Endothelial cell of umbilical vein (primary cell): Measurements from ENCODE around the gene SCAPER. TPM values are rescaled to one million over a fixed set of nuclear protein-coding genes. Genes with fewer than 3 reads are reported as not detected.

ENCODE experiments used
- BruUV-seq: library from RNA; stranded (reverse); fragments of 400-500 nt; replicated peaks from 2 replicates; lab custom pipeline; 2021; lab: Mats Ljungman, UMichigan
- CTCF ChIA-PET: fragments of 300-600, 350-600 bp; sonication (Branson Sonifier 250); formaldehyde crosslinking; loops from one replicate; lab custom pipeline; 2021; ENCODE audit warnings: antibody characterized with exemption, inconsistent platforms; lab: Charles Lee
- POLR2A ChIA-PET: fragments of 300-600, 350-600 bp; sonication (Branson Sonifier 250); formaldehyde crosslinking; loops from one replicate; lab custom pipeline; 2021; ENCODE audit warnings: antibody characterized with exemption, inconsistent platforms; lab: Charles Lee
- DNase-seq: peaks from one replicate; pipeline ENCODE4 v3.0.0-alpha.2; 2011; ENCODE audit warnings: low read depth, low spot score
- FAIRE-seq: peaks from 2 replicates; lab custom pipeline; 2011; peaks lifted over from hg19 to GRCh38; lab: Jason Lieb, UNC
- H2AFZ ChIP-seq: 2 replicates; pipeline ENCODE4 v1.6.0; 2012; ENCODE audit warnings: low read depth, low read length, control low read depth, inconsistent platforms
- H3K27ac ChIP-seq: 2 replicates; pipeline ENCODE4 v1.5.1; 2011; ENCODE audit warnings: low read depth, mild to moderate bottlenecking, control low read depth, low read length, moderate library complexity; ENCODE audit not compliant: insufficient read depth
- H3K27me3 ChIP-seq, 2 experiments: 2 replicates each; pipeline versions ENCODE4 v1.6.0 to v1.6.1; 2011; ENCODE audit warnings: low read length in 2 of 2, mixed read lengths in 1 of 2; ENCODE audit not compliant: control insufficient read depth in 2 of 2, insufficient read depth in 2 of 2
- H3K36me3 ChIP-seq, 2 experiments: 2 replicates in 1 of 2; 3 replicates in 1 of 2; pipeline ENCODE4 v1.5.1; 2011; ENCODE audit warnings: low read length in 2 of 2, mild to moderate bottlenecking in 1 of 2, moderate library complexity in 1 of 2; ENCODE audit not compliant: control insufficient read depth in 2 of 2, insufficient read depth in 2 of 2; ENCODE audit errors: extremely low read depth in 1 of 2
- H3K4me1 ChIP-seq: 3 replicates; pipeline ENCODE4 v1.5.1; 2011; ENCODE audit warnings: mild to moderate bottlenecking, low read length; ENCODE audit not compliant: control insufficient read depth, insufficient read depth; ENCODE audit errors: extremely low read depth
- H3K4me2 ChIP-seq: 2 replicates; pipeline ENCODE4 v1.6.1; 2011; ENCODE audit warnings: low read length, control low read depth, mixed read lengths; ENCODE audit not compliant: insufficient read depth
- H3K4me3 ChIP-seq, 3 experiments: fragments of 200-600 bp in 1 of 3; sonication (generic), shearing (Covaris generic) in 1 of 3; replicated peaks in 1 of 3; 2 replicates each; pipeline ENCODE4 v1.5.1; 2011 to 2016; ENCODE audit warnings: control low read depth in 3 of 3, low read length in 3 of 3, mild to moderate bottlenecking in 2 of 3, inconsistent platforms in 1 of 3, low read depth in 1 of 3, moderate library complexity in 1 of 3; ENCODE audit not compliant: insufficient read depth in 1 of 3
- H3K79me2 ChIP-seq: 2 replicates; pipeline ENCODE4 v1.6.0; 2012; ENCODE audit warnings: low read length, inconsistent platforms; ENCODE audit not compliant: control insufficient read depth, insufficient read depth
- H3K9ac ChIP-seq: replicated peaks from 2 replicates; pipeline ENCODE3; 2011; ENCODE audit warnings: low read length, control low read depth; ENCODE audit not compliant: insufficient read depth; ENCODE audit errors: extremely low read depth
- H3K9me1 ChIP-seq: replicated peaks from 3 replicates; pipeline ENCODE4 v1.6.0; 2011; ENCODE audit warnings: mild to moderate bottlenecking, low read length; ENCODE audit not compliant: control insufficient read depth, insufficient read depth; ENCODE audit errors: extremely low read depth
- H3K9me3 ChIP-seq: replicated peaks from 2 replicates; pipeline ENCODE4 v1.5.1; 2012; ENCODE audit warnings: low read length, inconsistent platforms; ENCODE audit not compliant: control insufficient read depth, insufficient read depth
- H4K20me1 ChIP-seq: replicated peaks from 2 replicates; pipeline ENCODE3; 2011; ENCODE audit warnings: mild to moderate bottlenecking, low read length; ENCODE audit not compliant: control insufficient read depth, insufficient read depth; ENCODE audit errors: extremely low read depth
- EZH2 ChIP-seq: IDR thresholded peaks from 2 replicates; pipeline ENCODE4 v1.6.1; 2012; ENCODE audit warnings: borderline replicate concordance, low read depth, mild to moderate bottlenecking, moderate library complexity, low read length, inconsistent platforms; ENCODE audit not compliant: severe bottlenecking
- FOS ChIP-seq: IDR thresholded peaks from 2 replicates; pipeline ENCODE4 v1.6.1; 2011; ENCODE audit warnings: mild to moderate bottlenecking, low read length, moderate library complexity, borderline replicate concordance; ENCODE audit not compliant: insufficient read depth
- GATA2 ChIP-seq: IDR thresholded peaks from 2 replicates; pipeline ENCODE4 v1.7.0; 2011; ENCODE audit warnings: low read depth, mild to moderate bottlenecking, moderate library complexity, mixed read lengths, low read length; ENCODE audit not compliant: insufficient read length, insufficient read depth
- JUN ChIP-seq: IDR thresholded peaks from 2 replicates; pipeline ENCODE4 v1.6.1; 2011; ENCODE audit warnings: borderline replicate concordance, low read depth; ENCODE audit not compliant: insufficient read length, insufficient read depth
- MYC ChIP-seq: IDR thresholded peaks from one replicate; pipeline ENCODE4 v1.6.1; 2011; ENCODE audit warnings: mild to moderate bottlenecking, low read depth, low read length
- POLR2A ChIP-seq: IDR thresholded peaks from 2 replicates; pipeline ENCODE4 v1.6.1; 2012; ENCODE audit warnings: low read depth, mild to moderate bottlenecking, control low read depth, low read length
- POLR2AphosphoS5 ChIP-seq: IDR thresholded peaks from 2 replicates; pipeline ENCODE4 v1.6.1; 2012; ENCODE audit warnings: low read depth, mild to moderate bottlenecking, control low read depth, low read length, moderate library complexity; ENCODE audit not compliant: insufficient read depth
- dilution Hi-C: fragments of 300-500 bp; cut with MboI; formaldehyde crosslinking; loops from one replicate; pipeline ENCODE4 v1.15.0; 2019; ENCODE audit warnings: low sequenced_read_pairs; ENCODE audit not compliant: extremely low pct_ligation_motif_present
- intact Hi-C: fragments of 100-400 bp; cut with micrococcal nuclease; formaldehyde crosslinking; loops from one replicate; pipeline ENCODE4 v1.10.0; 2022
- polyA plus RNA-seq, 4 experiments: library from polyadenylated mRNA; depleted of rRNA in 3 of 4; stranded (reverse) in 3 of 4; unstranded in 1 of 4; fragments of >200 nt; gene quantifications; 2 replicates each; pipeline versions ENCODE4 v1.2.1 to v1.2.3, GENCODE V29; 2011 to 2012; ENCODE audit warnings: missing spikeins in 1 of 4
- total RNA-seq: library from RNA; stranded (reverse); gene quantifications from 2 replicates; pipeline ENCODE4 v1.2.3, GENCODE V29; 2021
- TF ChIP-seq, protein P1 (sequence below): IDR thresholded peaks from 2 replicates; pipeline ENCODE4 v1.6.1; 2011; ENCODE audit not compliant: insufficient read depth, insufficient read length
- TF ChIP-seq, protein P2 (sequence below), 2 donors: IDR thresholded peaks; 1 replicate in 1 of 2; 2 replicates in 1 of 2; pipeline ENCODE4 v1.5.1; 2011; ENCODE audit warnings: low read length in 2 of 2, mild to moderate bottlenecking in 2 of 2, moderate library complexity in 2 of 2, control low read depth in 1 of 2, inconsistent platforms in 1 of 2, low read depth in 1 of 2; ENCODE audit not compliant: insufficient read depth in 1 of 2; ENCODE audit errors: extremely low read depth in 1 of 2

The SCAPER gene
- total and polyA plus RNA-seq, 2 donors (not counting 3 experiments of a cell fraction or from before 2014, with no cell fraction given), result 2.7 to 12.7 TPM

DNA sequence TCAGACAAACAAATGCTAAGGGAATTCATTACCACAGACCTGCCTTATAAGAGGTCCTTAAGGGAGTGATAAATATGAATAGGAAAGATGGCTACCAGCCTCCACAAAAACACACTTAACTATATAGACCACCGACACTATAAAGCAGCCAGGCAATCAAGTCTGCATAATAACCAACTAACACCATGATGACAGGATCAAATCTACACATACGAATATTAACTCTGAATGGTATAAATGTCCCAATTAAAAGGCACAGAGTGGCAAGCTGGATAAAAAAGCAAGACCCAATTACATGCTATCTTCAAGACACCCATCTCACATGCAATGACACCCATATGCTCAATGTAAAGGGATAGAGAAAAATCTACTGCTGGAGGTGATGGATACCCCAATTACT, 221.1 kb downstream of the SCAPER start:
- CTCF ChIA-PET, result no interaction called here
- no peaks in the 10 kb centered on the region for H3K36me3 ChIP-seq
- dilution Hi-C loops, result no loop called here
- H3K27me3 ChIP-seq, result no peaks in the 10 kb centered on the region
- intact Hi-C loops, result no loop called here
- no TSS peak for BruUV-seq
- no peak overlapping the region for H3K9ac ChIP-seq
- H3K79me2 ChIP-seq, result no peaks in the 10 kb centered on the region
- POLR2A ChIA-PET, result no interaction called here
- no peak for FAIRE-seq
- no peaks in the 10 kb centered on the region for H4K20me1 ChIP-seq
- H3K4me1 ChIP-seq, result no peaks in the 10 kb centered on the region
- TF ChIP-seq, protein P1, sequence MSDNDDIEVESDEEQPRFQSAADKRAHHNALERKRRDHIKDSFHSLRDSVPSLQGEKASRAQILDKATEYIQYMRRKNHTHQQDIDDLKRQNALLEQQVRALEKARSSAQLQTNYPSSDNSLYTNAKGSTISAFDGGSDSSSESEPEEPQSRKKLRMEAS, result no peak
- TF ChIP-seq EZH2, result no peak
- no peak for TF ChIP-seq MYC
- no peak for TF ChIP-seq POLR2AphosphoS5
- TF ChIP-seq GATA2, result no peak
- TF ChIP-seq FOS, result no peak
- TF ChIP-seq, protein P2, sequence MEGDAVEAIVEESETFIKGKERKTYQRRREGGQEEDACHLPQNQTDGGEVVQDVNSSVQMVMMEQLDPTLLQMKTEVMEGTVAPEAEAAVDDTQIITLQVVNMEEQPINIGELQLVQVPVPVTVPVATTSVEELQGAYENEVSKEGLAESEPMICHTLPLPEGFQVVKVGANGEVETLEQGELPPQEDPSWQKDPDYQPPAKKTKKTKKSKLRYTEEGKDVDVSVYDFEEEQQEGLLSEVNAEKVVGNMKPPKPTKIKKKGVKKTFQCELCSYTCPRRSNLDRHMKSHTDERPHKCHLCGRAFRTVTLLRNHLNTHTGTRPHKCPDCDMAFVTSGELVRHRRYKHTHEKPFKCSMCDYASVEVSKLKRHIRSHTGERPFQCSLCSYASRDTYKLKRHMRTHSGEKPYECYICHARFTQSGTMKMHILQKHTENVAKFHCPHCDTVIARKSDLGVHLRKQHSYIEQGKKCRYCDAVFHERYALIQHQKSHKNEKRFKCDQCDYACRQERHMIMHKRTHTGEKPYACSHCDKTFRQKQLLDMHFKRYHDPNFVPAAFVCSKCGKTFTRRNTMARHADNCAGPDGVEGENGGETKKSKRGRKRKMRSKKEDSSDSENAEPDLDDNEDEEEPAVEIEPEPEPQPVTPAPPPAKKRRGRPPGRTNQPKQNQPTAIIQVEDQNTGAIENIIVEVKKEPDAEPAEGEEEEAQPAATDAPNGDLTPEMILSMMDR (IDR thresholded peaks at IDR 0.05; ENCODE audit: extremely low read depth in 1 of 2, insufficient read depth in 1 of 2, low read depth in 1 of 2, low read length in 2 of 2), result no peak
- TF ChIP-seq POLR2A, result no peak
- TF ChIP-seq JUN, result no peak
- H2AFZ ChIP-seq, result no peak overlapping the region
- H3K9me1 ChIP-seq, result no peaks in the 10 kb centered on the region
- no peaks in the 10 kb centered on the region for H3K9me3 ChIP-seq
- no peak overlapping the region for H3K4me3 ChIP-seq
- H3K27ac ChIP-seq, result no peak overlapping the region
- no peak for DNase-seq
- H3K4me2 ChIP-seq, result no peak overlapping the region
